Cortex of kidney (tissue), 1 donor: ENCODE results near the gene BRSK2.

Experiments used
- DNase-seq: peaks from one replicate; lab custom pipeline; 2025; lab: John Stamatoyannopoulos, UW

BRSK2 gene

DNA sequence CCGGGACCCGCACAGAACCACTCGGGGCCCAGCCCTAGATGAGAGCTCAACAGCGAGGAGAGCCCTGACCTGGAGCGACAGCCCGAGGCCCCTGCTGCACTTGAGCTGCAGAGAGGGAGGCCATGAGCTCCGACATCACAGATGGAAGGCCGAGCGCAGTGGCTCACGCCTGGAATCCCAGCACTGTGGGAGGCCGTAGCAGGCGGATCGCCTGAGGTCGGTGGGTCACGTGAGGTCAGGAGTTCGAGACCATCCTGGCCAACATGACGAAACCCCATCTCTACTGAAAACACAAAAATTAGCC is 13.8 kb upstream of the BRSK2 start:
- DNase-seq, result no peak

DNA sequence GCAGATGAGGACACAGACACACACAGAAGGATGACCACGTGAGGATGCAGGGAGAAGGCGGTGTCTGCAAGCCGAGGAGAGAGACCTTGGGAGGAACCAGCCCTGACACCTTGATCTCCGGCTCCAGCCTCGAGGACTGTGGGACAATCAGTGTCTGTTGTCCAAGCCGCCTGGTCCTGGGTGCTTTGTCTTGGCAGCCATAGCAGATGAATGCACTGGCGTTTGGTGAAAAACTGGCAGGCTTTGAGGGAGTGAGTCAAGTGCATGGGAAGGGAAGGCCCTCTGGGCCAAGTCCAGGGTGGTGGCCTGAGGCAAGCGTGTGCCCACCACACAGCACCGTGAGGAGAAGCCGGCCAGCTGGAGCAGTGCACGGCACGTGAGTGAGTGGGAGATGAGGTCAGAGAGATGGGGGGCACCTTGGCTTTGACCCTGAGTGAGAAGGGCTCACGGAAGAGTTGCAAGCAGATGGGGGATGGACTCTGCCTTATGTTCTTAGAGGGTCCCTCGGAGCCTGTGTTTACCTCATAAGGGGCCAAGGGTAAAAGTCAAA is 12.4 kb upstream of the BRSK2 start:
- DNase-seq, result no peak

DNA sequence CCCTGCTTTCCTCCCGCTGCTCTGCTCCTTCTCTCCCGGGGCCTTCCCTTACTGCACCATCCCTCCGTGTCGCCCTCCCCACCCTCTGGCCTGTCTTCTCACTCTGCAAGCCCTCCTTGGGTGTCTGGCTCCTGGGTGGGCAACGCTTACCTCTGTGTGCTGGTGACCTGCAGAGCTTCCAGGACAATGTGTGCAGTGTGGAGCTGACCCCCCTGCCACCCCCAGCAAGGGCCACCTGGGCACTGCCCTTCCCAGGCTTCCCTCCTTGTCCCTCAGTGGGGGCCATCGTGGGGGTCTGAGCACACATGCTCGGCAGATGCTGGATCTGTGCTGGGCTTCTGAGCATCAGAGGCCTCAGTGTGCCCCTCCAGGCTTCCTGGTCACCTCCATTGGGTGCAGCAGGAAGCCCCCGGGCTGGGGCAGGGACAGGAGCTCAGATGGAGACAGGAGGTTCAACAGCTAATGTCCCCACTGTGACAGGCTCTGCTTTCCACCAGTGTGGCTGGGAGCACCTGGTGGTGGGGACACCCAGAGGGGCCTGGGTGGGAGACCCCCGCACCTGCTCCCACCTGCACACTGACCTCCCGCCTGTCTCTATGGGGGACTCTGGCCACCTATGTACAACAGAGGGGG is 7.8 kb upstream of the BRSK2 start:
- DNase-seq, result no peak

DNA sequence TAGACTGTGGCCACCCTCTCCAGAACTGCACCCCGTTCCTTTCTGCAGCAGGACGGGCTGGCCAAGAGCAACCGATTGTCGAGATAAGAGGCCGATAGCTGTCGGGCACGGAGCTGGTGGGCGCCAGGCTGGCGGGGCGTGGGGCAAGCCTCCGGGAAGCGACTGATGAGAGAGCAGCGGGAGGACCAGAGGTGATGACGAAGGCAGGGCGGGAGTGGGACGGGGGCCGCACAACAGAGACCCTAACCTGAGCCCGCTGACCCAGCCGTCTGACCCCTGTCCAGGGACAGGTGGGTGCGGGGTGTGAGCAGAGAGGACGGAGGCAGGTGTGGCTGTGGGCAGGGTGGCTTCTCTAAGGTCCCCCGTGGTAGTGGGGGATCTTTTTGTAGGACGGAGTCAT is 7.3 kb upstream of the BRSK2 start:
- DNase-seq, result no peak

DNA sequence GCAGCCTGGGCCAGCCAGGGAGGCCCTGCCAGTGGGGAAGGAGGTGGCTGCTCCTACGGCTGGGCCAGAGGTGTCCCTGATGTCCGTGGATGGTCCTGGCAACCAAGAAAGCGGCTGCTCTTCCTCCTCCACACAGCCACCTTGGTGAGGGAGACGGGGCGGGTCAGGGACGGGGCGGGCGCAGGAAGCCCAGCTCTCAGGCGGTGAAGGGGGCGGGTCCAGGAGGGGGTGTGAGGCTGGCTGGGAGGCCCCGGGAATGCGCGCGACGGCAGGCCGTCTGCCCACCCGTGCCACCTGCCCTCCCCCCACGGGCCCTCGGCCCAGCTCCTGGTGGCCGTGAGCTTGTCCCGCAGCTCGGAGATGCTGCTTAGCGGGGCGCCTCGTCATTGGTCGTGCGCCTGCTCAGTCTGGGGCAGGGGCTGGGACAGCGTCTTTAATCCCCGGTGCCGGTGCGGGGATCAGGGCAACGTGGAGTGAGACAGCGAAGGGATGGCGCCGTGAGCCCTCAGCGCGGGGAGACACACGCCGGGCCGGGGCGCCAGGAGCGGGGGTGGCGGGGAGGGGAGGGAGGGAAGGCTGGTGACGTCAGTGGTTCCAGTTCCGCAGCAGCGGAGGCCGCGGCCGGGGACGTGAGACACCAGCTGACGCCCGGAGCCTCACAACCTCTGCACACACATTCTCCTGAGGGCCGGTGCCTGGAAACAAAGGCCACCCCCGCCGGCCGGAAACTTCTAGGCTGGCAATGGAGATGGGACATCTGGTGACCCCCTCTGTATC is 6.7 kb upstream of the BRSK2 start:
- no peak for DNase-seq

DNA sequence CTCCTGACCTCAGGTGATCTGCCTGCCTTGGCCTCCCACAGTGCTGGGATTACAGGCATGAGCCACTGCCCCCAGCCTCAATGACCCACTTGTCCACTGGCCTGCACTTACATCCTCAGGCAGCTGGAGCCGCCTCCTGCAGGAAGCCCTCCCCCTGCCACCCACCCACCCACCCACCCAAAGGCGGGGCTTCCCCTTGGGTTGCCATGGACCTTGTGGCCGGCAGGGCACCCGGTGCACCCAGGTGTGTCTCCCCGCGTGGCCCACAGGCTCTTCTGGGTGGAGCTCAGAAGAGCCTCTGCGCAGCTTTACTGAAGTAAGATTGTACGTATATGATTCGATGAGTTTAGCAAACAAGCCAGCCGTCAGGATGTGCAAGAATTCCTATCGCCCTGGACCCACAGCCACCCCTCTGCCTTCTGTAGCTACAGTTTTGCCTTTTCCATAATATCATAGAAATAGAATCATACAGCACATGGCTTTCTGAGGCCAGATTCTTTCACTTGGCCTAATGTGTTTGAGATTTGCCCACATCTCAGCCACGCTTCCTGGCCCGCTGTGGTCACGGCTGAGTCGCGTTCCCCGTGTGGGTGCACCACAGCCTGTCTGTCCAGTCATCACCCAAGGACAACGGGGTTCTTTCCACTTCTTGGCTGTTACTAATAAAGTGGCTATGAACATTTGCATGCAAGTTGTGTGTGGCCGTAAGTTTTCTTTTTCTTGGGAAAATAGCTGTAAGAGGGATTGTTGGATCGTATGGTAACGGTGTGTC is 5.3 kb upstream of the BRSK2 start:
- no peak for DNase-seq

DNA sequence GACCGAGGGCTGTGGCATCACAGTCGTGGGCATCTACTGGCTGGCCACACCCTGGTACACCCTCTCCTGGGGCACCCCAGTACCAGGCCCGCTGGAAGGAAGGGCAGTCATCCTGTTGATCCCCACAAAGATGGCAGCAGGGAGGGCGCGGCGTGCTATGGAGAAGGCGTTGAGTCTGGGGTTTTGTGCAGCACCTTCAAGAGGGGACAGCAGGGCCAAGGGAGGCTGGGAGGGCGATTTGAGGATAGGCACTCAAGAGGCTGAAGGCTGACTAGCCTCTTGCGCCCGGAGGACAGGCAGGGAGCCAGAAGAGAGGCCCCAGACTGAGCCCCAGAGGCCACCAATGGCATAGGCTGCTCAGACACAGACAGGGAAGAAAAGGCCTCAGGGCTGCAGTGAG is 2.2 kb upstream of the BRSK2 start:
- DNase-seq, result no peak

DNA sequence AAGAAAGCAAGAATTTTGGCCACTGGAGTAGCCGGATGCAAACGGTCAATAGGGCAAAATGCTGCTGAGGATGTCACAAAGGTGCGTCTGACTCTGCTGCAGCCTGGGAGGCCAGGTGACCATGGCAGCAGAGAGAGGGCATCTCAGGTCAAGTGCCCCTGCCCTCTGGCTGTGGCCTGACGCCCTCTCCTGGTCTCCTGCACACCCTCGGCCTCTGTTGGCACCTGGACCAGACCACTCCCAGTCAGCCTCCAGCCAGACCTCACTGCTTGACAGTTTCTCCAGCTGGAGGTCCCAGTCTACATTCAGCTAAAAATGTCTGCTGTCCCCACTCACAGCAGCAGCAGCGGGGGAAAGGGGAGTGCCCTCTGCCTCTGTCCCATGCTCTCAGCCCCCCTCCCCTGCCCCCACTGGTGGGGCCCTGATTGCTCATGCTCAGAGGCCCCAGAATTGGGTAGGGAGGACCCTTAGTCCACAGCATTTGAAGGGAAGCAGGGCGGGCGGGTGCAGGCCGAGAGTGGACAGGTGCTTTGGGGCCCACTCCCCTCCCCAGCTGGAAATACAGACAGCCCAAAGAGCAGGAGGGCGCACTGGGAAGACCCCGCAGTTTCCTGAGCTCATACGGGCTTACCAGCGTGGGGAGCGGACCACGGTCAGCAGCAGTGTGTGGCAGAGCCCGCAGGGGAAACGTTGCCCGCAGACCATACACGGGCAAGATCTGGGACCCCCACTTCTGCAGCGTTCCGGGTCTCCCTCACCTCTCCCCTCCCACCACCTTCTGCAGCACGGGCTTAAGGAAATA is 1.6 kb upstream of the BRSK2 start:
- DNase-seq, result no peak

DNA sequence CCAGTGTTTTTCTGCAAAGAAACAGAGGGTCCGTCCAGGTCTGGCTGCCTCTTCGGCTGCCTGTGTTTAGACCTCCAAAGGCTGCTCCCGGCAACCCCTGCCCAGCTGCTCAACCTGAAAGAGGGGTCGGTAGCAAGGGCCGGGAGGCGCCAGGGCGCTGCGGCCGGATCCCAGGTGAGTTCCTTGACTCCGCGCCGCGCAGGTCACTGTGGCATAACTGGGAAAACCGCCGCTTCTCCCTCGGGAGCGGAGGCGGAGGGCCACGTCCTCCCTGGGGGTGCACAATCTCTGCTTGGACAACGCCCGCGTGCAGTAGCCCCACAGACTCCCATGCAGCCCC is 1.0 kb upstream of the BRSK2 start:
- no peak for DNase-seq

DNA sequence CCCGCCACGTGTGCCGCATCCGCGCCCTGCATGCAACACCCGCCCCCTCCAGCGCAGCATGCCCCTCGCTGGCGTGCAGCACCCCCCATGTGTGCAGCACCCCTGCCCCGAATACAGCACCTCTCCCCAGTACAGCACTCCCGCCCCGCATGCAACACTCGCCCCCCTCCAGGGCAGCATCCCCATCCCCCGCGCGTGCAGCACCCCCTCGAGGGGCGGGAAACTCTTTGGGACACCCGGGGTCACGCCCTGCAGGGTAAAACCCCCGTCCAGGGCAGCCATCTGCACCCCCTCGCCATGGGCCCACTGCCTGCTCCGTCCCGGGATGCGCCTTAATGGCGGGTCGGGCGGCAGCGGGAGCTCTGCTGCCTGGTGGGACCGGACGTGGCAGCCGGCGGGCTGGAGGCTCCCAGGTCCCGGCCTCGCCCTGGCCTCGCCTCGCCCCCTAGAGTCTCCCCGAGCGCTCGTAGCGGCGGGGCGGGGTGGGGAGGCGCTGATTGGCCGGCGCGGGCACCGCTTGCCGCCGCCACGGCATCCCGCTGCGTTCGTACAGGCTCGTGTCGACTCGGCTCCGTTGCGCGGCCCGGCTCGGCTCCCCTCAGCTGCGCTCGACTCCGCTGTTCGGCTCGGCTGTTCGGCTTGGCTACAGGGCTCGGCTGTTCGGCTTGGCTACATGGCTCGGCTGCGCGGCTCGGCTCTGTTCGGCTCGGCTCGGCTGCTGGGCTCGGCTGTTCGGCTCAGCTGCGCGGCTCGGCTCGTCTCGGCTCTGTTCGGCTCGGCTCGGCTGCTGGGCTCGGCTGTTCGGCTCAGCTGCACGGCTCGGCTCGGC is 417 bp upstream of the BRSK2 start:
- peak; percentile 44 for DNase-seq

DNA sequence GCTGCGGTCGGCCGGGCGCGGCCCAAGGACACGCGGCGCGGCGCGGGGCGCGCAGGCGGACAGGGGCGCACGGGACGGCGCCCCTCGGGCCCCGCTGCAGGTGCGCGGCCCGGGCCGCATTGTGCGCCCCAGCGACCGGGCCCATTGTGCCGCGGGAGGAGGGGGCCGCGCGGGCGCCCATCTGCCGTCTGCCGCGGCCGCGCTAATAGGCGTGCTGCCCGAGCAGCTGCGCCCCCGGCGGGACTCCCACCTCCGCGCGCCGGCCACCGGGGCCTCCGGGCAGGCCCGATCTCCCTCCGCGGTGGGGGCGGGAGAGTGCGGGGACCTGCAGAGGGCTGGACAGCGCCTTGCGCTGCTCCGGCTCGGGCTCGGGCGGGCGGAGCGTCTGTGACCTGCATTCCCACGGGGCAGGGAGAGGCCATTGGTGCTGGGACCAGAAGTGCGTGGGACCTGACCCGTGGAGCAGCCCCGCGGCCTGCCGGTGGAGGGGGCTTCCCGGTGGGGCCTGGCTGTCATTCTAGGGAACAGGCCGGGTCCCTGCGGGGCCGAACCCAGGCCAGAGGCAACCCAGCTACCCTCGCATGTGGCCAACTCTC is 933 bp downstream of the BRSK2 start:
- DNase-seq, result no peak

DNA sequence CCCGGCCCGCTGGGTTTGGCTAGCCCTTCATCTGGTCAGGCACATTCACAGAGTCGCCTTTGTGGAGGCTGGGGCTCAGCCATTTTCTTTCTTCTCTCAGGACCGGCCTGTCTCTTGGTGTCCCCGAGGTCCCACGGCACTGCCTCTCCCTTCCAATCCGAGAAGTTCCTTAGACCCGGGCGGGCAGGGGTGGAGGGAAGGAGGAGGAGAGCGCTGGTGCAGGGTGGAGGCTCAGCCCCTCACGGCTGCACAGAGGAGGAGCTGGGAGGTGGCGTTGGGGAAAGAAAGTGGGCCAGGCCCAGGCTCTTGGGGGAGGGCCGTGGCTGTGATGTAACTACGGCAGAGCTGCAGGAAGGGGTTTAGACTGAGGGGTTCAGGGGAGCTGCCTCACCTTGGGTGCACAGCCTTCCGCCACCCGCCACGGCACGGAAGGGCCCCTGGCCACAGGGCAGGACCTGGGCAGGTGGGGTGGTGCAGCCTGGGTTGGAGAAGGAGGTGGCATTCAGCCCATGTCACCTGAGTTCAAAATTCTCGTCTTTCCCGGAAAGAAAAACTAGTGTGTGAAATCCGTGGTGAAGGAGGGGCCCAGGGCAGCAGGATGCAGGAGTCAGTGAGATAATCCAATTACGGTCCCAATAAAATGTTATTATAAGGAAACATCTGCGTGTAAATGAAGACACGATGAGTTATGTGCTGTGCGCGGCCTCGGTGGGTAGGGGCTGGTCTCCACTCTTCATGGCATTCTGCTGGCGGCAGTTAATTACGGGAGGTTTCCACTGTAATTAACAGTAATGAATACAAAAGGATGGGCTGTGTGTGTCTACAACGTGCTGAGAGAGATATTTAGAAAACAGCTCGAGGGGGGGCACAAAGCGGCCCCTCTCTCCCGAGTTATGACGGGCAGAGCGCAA is 1.7 kb downstream of the BRSK2 start:
- no peak for DNase-seq

DNA sequence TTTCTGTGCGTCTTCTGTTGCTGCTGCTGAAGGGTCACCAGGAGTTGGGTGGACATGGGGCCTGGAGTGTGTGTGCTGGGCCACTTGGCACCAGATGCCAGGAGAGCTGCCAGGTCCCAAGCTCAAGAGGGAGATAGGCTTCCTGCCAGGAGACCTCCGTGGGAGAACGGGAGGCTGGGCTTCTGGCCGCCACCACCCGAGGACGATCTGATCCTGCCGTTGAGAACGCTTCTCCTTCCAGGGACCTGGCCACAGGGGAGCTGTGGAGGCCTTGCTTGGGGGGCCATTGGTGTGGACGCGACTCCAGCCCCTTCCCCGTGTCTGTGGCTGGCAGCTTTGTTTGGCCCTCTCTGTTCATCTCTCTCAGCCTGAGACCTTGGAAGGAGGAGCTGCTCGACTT is 2.4 kb downstream of the BRSK2 start:
- no peak for DNase-seq

DNA sequence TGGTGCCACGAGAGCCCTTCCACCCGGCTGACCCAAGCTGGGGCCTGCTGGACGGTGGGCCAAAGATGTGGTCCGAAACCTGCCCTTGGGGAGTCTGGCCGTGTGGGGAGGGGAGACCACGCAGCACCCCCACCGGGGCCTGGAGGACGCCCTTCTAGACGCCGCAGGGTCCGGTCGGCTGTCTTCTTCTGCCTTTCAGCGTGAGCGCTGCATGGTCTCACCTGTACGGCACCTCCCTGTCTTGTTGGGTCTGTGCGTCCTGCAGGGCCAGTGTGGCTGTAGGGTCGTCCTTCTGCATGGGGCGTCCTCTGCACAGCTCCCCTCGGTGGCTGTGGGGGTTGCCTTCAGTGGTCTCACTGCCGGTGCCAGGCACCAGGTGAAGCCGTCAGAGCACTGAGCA is 2.8 kb downstream of the BRSK2 start:
- DNase-seq, result no peak

DNA sequence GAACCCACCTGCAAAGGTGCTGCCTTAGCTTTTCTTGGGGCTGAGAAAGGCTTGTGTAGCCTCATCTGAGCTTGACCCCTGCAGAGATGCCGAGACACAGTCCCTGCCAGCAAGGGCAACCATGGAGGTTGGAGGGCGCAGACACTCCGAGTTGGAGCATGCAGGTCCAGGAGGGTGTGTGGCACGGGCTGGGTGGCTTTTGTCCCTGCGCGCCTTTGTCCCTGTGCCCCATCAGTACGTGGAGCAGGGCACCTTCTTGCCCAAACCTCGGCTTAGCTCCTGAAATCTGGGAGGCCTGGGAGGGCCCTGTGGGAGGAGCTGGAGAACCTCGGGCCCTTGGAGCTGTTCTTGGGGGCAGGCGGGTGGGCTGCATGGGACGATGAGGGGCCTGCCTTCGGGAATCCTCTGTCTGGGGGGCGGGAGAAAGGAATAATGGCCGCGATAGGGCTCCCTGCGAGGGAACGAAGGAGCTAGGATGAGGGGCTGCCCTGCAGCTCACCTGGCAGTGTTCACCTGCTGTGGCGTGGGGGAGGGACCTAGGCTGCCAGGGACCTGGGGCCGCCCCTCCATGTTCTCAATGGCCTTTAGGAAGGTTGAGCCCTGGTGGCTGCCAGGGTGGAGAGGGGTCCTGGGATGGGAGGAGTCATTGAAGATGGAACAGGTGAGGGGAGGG is 3.4 kb downstream of the BRSK2 start:
- DNase-seq, result no peak

DNA sequence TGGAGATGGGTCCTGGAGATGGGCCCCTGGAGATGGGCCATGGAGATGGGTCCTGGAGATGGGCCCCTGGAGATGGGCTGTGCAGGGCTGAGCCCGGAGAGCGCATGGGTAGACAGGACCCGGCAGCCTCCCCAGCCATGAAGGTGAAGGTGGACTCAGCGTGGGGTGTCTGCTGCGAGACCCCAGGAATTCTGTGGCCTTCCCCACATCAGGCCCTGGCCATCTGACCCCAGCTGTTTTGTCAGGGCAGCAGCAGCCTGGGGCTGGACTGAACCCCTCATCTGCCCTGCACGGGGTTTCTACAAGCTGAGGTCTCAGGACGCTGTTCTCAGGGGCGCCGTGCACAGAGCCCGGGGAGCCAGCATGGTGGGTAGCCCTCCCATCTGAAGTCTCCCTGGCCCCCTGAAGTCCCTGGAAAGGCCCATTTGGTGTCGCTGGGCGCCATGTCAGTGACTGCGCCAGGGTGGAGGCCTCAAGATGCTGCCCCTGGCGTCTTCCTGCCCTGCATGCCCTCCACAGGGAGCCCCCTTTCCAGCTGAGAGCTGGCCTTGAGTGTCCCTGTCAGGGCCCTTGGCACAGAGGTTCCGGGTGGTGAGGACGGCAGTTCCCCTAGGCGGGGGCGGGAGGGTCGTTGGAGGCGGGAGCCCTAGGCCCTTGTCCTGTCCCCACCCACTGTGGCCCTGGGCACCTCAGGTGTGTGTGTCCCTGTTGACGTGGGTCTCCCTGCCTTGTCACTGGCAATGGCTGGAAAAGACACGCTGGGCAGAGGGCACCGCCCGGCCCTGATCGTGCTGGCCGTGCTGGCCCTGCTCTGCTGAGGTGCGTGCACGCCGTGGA is 5.4 kb downstream of the BRSK2 start:
- no peak for DNase-seq

DNA sequence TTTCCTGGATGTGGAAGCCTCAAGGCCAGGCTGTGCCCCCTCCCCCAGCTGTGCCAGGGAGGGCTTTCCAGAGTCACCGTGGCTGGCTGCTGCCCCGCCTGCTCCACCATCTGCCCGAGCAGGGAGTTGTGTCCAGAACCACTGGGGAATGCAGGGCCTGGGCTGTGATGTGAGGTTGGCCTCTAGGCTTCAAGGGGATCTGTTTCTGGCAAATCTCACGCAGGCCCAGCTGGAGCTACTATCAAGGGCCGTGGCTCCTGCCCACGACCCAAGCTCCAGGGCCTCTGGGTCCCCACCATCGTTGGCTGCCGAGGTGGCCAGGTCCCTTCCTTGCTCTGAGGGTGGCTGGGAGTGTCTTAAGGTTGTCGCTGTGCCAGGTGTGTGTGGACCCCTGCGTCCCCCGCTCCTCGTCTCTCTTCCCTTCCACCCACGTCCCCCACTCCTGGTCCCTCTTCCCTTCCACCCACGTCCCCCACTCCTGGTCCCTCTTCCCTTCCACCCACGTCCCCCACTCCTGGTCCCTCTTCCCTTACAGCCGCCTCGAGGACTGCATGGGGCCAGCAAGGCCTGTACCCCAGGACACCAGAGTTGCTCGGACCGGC is 6.1 kb downstream of the BRSK2 start:
- DNase-seq, result no peak

DNA sequence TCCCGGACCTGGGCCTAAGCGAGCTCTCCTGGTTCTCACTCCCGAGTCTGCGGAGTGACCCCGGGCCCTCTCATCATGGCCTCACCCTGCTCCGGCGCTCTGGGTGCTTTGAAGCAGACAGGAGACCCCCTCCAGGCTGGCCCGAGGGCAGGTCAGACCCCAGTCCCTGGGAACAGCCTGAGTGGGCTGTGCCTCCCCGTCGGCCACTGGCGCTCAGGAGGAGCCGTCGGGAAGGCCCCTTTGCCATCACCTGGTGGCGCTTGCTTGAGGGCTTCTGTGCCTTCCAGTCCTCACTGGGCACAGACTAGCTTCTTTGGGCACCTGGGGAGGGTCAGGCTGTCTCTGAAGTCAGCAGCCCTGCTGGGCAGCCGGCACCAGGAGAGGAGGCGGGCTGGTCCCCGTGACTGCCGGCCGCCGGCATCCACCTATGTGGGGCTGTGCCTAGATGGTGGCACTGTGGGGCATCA is 6.7 kb downstream of the BRSK2 start:
- DNase-seq, result no peak
